GM12878 (cell line): ENCODE measurements around the gene LRRC14B. TPM values are rescaled to one million over a fixed set of nuclear protein-coding genes. Genes with fewer than 3 reads are reported as not detected.

Source experiments
- ATAC-seq: fragments of 200-7000 bp; cut with Tn5 transposase; 3 replicates; pipeline ENCODE4 v1.9.1; 2020; ENCODE audit warnings: mild to moderate bottlenecking, moderate library complexity
- BruUV-seq: library from RNA; stranded (reverse); fragments of 400-500 nt; replicated peaks from 2 replicates; lab custom pipeline; 2021; lab: Mats Ljungman, UMichigan
- CTCF ChIA-PET: fragments of 300-600 bp; sonication (Branson Sonifier 250); formaldehyde crosslinking; extraction: SDS; loops from one replicate; lab custom pipeline; 2021; ENCODE audit warnings: inconsistent platforms; lab: Yijun Ruan, JAX
- POLR2A ChIA-PET: fragments of 350-600 bp; formaldehyde crosslinking; extraction: SDS; loops from one replicate; lab custom pipeline; 2021; ENCODE audit warnings: inconsistent platforms; lab: Charles Lee
- RAD21 ChIA-PET: fragments of 300-600 bp; sonication (Branson Sonifier 250); formaldehyde crosslinking; loops from one replicate; lab custom pipeline; 2023; ENCODE audit warnings: antibody characterized with exemption; ENCODE audit not compliant: unreplicated experiment; lab: Charles Lee
- SMC1A ChIA-PET: fragments of 300-600 bp; sonication (Branson Sonifier 250); formaldehyde crosslinking; loops from one replicate; lab custom pipeline; 2023; ENCODE audit not compliant: unreplicated experiment, uncharacterized antibody; lab: Charles Lee
- DNase-seq: peaks from one replicate; pipeline ENCODE4 v3.0.0-alpha.2; 2011; ENCODE audit warnings: low read depth, low spot score
- FAIRE-seq: peaks from 3 replicates; lab custom pipeline; 2011; peaks lifted over from hg19 to GRCh38; lab: Jason Lieb, UNC
- H2AFZ ChIP-seq: 2 replicates; pipeline ENCODE4 v1.6.0; 2011; ENCODE audit warnings: low read depth, low read length, control low read depth; ENCODE audit not compliant: control insufficient read depth
- H3K27ac ChIP-seq: 2 replicates; pipeline ENCODE4 v1.5.1; 2011; ENCODE audit warnings: control low read depth; ENCODE audit not compliant: control insufficient read depth, insufficient read depth
- H3K27me3 ChIP-seq, 2 experiments: replicated peaks in 1 of 2; 2 replicates each; pipeline versions ENCODE4 v1.6.0 to v1.6.1; 2011; ENCODE audit warnings: low read length in 1 of 2; ENCODE audit not compliant: control insufficient read depth in 2 of 2, insufficient read depth in 2 of 2
- H3K36me3 ChIP-seq, 2 experiments: 2 replicates each; pipeline ENCODE4 v1.5.1; 2011; ENCODE audit warnings: low read length in 1 of 2; ENCODE audit not compliant: control insufficient read depth in 2 of 2, insufficient read depth in 2 of 2
- H3K4me1 ChIP-seq: 2 replicates; pipeline ENCODE4 v1.6.1; 2011; ENCODE audit warnings: mild to moderate bottlenecking, low read length, moderate library complexity, mixed read lengths; ENCODE audit not compliant: control insufficient read depth, insufficient read depth
- H3K4me2 ChIP-seq: 2 replicates; pipeline ENCODE4 v1.6.0; 2011; ENCODE audit warnings: control low read depth; ENCODE audit not compliant: control insufficient read depth, insufficient read depth
- H3K4me3 ChIP-seq: fragments of 200-600 bp; sonication (generic); 2 replicates; pipeline ENCODE4 v1.5.1; 2016
- H3K79me2 ChIP-seq: 2 replicates; pipeline ENCODE4 v1.6.0; 2011; ENCODE audit warnings: low read length; ENCODE audit not compliant: control insufficient read depth, insufficient read depth
- H3K9ac ChIP-seq: 2 replicates; pipeline ENCODE4 v1.8.0; 2011; ENCODE audit warnings: low read length, control low read depth, mixed read lengths; ENCODE audit not compliant: control insufficient read depth, insufficient read depth
- H3K9me3 ChIP-seq: replicated peaks from 3 replicates; pipeline ENCODE4 v1.5.1; 2011; ENCODE audit warnings: mild to moderate bottlenecking, low read length; ENCODE audit not compliant: control insufficient read depth, insufficient read depth
- H4K20me1 ChIP-seq: 2 replicates; pipeline ENCODE4 v1.6.0; 2011; ENCODE audit not compliant: control insufficient read depth, insufficient read depth
- CBX5 ChIP-seq: sonication (generic); IDR thresholded peaks from 2 replicates; pipeline ENCODE4 v1.6.1; 2016; ENCODE audit warnings: low read depth, moderate library complexity, mild to moderate bottlenecking, inconsistent platforms
- DPF2 ChIP-seq: fragments of 450-650 bp; IDR thresholded peaks from 2 replicates; pipeline ENCODE4 v1.6.1; 2017; ENCODE audit warnings: mild to moderate bottlenecking
- EZH2 ChIP-seq: IDR thresholded peaks from 2 replicates; pipeline ENCODE4 v1.6.1; 2012; ENCODE audit warnings: low read depth, mild to moderate bottlenecking, control low read depth, inconsistent platforms, low read length, borderline replicate concordance; ENCODE audit not compliant: control insufficient read depth
- SMAD1 ChIP-seq: fragments of 450-650 bp; IDR thresholded peaks from 2 replicates; pipeline ENCODE4 v1.6.1; 2018; ENCODE audit warnings: mild to moderate bottlenecking, low read depth; ENCODE audit not compliant: partially characterized antibody
- WGBS: methylation state at CpG from one replicate; pipeline ENCODE4 v1.1.6; 2016; ENCODE audit warnings: low lambda C conversion rate; ENCODE audit not compliant: insufficient replicate concordance, insufficient coverage; ENCODE audit errors: missing lambda C conversion rate; 5-methylcytosine and 5-hydroxymethylcytosine counted together
- in situ Hi-C: fragments of 300-500 bp; cut with MboI; formaldehyde crosslinking; loops from 9 replicates; pipeline ENCODE4 v1.14.3; 2018; ENCODE audit warnings: mixed read lengths
- intact Hi-C: fragments of 100-400 bp; cut with micrococcal nuclease; formaldehyde crosslinking; loops from one replicate; pipeline ENCODE4 v1.14.2; 2022; ENCODE audit not compliant: unreplicated experiment
- polyA plus RNA-seq, 11 experiments: library from polyadenylated mRNA; depleted of rRNA in 4 of 11; unstranded in 6 of 11; stranded (reverse) in 5 of 11; fragments of >200 nt; fragmentation: Nextera tagmentation in 4 of 11; fragmentation: Illumina TruSeq in 1 of 11; extraction: Ambion mirVana in 4 of 11; extraction: Trizol in 1 of 11; gene quantifications; 1 replicate in 1 of 11; 2 replicates in 10 of 11; pipeline versions ENCODE4 v1.2.1 to v1.2.3, GENCODE V29; 2011 to 2016; ENCODE audit warnings: inconsistent platforms in 2 of 11, missing spikeins in 2 of 11, low read depth in 1 of 11
- total RNA-seq, 4 experiments: library from RNA; depleted of rRNA in 3 of 4; stranded (reverse); fragments of >200 nt in 3 of 4; fragmentation: Illumina TruSeq in 1 of 4; extraction: Trizol in 1 of 4; gene quantifications; 2 replicates each; pipeline versions ENCODE4 v1.2.1 to v1.2.3, GENCODE V29; 2013 to 2021
- TF ChIP-seq, protein P1 (sequence below), 3 experiments: IDR thresholded peaks in 2 of 3; conservative IDR thresholded peaks in 1 of 3; 2 replicates each; pipeline ENCODE4 v1.5.1; 2011; ENCODE audit warnings: low read depth in 3 of 3, low read length in 3 of 3, mild to moderate bottlenecking in 3 of 3, control low read depth in 2 of 3, moderate library complexity in 2 of 3, inconsistent platforms in 1 of 3, mixed read lengths in 1 of 3; ENCODE audit not compliant: control insufficient read depth in 2 of 3, insufficient read depth in 1 of 3; ENCODE audit errors: extremely low read depth in 1 of 3

LRRC14B gene
- total and polyA plus RNA-seq, 10 of the 15 experiments (the other 5 are each of a cell fraction or from before 2014, with no cell fraction given) = 0.06 to 0.31 (median 0.13) TPM; not detected in 5

DNA sequence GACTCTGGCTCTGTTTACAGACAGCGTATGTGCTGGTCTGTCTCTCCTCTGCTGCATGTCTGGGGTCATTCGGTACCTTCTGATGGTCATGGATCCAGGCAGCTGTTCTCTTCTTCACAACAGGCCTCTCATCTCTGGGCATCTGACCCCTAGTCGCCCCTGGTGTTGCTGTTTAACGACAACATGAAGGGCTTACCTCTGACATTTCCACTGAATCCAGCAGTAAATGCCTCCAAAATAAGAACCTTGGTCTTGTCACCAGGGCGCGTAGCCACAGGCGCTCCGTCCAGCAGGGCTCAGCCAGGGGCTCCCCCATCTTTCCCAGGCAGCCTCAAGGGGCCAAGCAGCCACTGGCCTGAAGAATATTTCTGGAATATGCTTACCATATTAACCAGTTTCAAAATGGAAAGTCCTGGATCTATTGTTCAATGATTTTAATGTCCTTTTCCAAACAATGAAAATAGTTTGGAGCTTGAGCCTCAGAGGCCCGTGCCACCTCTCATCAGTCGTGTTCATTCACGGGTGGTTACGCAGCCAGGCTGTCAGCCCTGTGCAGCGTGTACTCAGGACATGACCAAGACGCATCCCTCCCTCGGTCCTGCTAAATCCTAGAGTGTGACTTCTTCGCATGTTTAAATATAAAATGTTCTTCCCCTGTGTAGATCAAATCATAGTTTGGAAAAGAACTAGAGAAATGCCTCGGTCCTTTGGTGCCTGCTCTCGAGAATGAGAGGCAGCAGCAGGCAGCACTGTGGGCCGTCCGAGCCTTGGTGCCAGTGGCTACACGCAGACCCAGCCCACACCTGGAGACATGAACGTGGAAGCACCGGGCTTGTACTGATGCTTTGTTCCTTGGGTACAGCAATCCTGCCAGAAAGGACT lies 30.1 kb upstream of the LRRC14B start:
- 46% methylated on average over 23 of the region's 23 CpGs for WGBS
- H3K79me2 ChIP-seq = no peaks in the 10 kb centered on the region
- H3K9me3 ChIP-seq = no peaks in the 10 kb centered on the region; the same call in 2 of the 3 replicates
- no peaks in the 10 kb centered on the region for H3K27me3 ChIP-seq
- no peaks in the 10 kb centered on the region for H3K4me1 ChIP-seq
- FAIRE-seq (no peak), DNase-seq (no peak), ATAC-seq (no peak)
- TF ChIP-seq, protein P1, sequence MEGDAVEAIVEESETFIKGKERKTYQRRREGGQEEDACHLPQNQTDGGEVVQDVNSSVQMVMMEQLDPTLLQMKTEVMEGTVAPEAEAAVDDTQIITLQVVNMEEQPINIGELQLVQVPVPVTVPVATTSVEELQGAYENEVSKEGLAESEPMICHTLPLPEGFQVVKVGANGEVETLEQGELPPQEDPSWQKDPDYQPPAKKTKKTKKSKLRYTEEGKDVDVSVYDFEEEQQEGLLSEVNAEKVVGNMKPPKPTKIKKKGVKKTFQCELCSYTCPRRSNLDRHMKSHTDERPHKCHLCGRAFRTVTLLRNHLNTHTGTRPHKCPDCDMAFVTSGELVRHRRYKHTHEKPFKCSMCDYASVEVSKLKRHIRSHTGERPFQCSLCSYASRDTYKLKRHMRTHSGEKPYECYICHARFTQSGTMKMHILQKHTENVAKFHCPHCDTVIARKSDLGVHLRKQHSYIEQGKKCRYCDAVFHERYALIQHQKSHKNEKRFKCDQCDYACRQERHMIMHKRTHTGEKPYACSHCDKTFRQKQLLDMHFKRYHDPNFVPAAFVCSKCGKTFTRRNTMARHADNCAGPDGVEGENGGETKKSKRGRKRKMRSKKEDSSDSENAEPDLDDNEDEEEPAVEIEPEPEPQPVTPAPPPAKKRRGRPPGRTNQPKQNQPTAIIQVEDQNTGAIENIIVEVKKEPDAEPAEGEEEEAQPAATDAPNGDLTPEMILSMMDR (IDR thresholded peaks at IDR 0.05 in 2 of 3, conservative IDR thresholded peaks at IDR 0.05 in 1 of 3; ENCODE audit: control insufficient read depth in 2 of 3, extremely low read depth in 1 of 3, insufficient read depth in 1 of 3, low read depth in 3 of 3, low read length in 3 of 3) = no peak
- TF ChIP-seq EZH2 = no peak
- TF ChIP-seq CBX5 = no peak
- no peak for TF ChIP-seq DPF2
- TF ChIP-seq SMAD1 = no peak
- POLR2A ChIA-PET = no interaction called here
- SMC1A ChIA-PET = no interaction called here
- H3K36me3 ChIP-seq = no peaks in the 10 kb centered on the region
- H3K9ac ChIP-seq = no peak overlapping the region
- H3K4me2 ChIP-seq = no peak overlapping the region
- H4K20me1 ChIP-seq = no peaks in the 10 kb centered on the region
- intact Hi-C loops = no loop called here
- no TSS peak for BruUV-seq
- RAD21 ChIA-PET = no interaction called here
- no peak overlapping the region for H2AFZ ChIP-seq
- CTCF ChIA-PET = no interaction called here
- H3K4me3 ChIP-seq = no peak overlapping the region
- in situ Hi-C loops = no loop called here
- H3K27ac ChIP-seq = no peak overlapping the region
